Hypothalamus (tissue), 51 donors: ENCODE measurements around the gene CEP63.

ENCODE experiments used
- DNase-seq, 51 donors: peaks; one replicate each; lab custom pipeline; 2025; lab: John Stamatoyannopoulos, UW

The CEP63 gene

DNA sequence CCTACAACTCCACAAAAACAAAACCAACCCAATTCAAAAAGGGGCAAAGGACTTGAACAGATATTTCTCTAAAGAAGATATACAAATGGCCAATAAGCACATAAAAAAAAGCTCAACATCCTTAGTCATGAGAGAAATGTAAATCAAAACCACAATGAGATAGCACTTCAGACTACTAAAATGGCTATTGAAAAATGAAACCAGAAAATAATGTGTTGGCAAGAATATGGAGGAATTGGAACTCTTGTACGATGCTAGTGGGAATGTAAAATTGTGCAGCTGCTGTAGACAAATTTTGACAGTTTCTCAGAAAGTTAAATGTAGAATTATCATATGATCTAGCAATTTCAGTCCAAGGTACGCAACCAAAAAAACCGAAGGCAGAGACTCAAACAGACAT is 136.0 kb downstream of the CEP63 start:
- no peak for DNase-seq

DNA sequence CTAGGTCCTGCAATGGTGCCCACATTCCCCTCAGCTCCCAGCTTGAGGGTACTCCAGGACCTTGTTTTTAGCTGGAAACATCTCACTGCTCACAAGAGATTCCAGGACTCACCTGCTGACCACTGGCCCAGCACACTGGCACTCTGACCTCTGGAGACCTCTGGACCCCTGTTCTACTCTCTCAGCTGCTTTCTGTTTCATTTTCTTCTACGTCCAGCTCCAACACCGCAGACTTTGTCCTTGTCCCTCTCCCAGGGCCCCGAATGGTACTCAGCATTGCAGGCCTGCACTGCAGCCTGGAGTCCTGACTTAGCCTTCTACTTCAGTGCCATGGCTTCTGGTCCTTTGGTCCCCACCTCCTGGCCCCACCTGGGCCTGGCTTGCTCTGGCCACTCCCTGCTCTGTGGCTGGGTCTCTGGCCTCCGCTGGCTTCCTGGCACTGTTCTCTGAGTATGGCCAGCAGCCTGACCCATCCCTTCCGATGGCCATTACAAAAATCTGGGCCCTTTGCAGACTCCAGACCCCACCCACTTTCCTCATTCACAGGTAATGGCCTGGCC is 137.0 kb downstream of the CEP63 start:
- DNase-seq: no peak

DNA sequence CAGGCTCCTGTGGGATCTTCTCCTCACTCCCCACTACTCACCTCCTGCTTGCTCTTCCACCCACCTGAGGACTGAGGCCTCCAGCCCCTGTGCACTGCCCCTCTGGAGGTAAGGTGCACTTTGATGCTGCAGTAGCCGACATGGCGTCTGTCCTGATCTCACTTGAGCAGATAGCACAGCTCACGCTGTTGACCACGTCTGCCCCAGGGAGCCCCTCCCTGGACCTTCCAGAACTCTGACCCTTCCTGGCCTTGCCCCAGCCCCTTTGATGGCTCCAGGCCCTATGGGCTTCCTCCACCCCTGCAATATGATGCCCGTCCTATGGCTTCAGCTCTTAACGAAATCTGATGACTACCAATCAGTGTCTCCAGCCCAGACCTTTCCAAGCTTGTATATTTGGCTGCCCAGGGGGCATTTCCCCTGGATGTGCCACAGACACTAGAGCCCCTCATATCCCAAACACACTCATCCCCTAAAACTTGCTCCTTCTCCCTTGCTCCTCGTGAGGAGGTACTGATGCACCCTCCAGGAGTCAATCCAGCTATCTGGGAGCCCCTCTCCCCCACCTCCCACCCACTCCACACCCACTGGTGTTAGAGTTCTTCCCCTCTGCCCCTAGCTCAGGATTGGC is 137.9 kb downstream of the CEP63 start:
- no peak for DNase-seq
